IPS-20b (cell line): Measurements from ENCODE around the gene HK3.

ENCODE experiments used
- H3K27ac ChIP-seq: one replicate; pipeline ENCODE4 v1.5.1; 2013; ENCODE audit warnings: low read length
- H3K27me3 ChIP-seq: 2 replicates; pipeline ENCODE4 v1.6.1; 2013; ENCODE audit warnings: mild to moderate bottlenecking, low read length, inconsistent platforms; ENCODE audit not compliant: insufficient read depth
- H3K36me3 ChIP-seq: 2 replicates; pipeline ENCODE4 v1.6.1; 2013; ENCODE audit warnings: low read depth, mild to moderate bottlenecking, inconsistent platforms, low read length, moderate library complexity; ENCODE audit not compliant: insufficient read depth
- H3K4me1 ChIP-seq: 2 replicates; pipeline ENCODE4 v1.6.1; 2013; ENCODE audit warnings: mild to moderate bottlenecking, control low read depth, inconsistent platforms, low read length, moderate library complexity; ENCODE audit not compliant: insufficient read depth
- H3K4me3 ChIP-seq: 2 replicates; pipeline ENCODE4 v1.5.1; 2013; ENCODE audit warnings: mild to moderate bottlenecking, low read length, inconsistent platforms
- H3K9ac ChIP-seq: 2 replicates; pipeline ENCODE4 v1.6.1; 2013; ENCODE audit warnings: low read depth, mild to moderate bottlenecking, inconsistent platforms, low read length, moderate library complexity
- H3K9me3 ChIP-seq: 2 replicates; pipeline ENCODE4 v1.6.1; 2013; ENCODE audit warnings: mild to moderate bottlenecking, low read depth, low read length, inconsistent platforms; ENCODE audit not compliant: insufficient read depth

The HK3 gene

DNA sequence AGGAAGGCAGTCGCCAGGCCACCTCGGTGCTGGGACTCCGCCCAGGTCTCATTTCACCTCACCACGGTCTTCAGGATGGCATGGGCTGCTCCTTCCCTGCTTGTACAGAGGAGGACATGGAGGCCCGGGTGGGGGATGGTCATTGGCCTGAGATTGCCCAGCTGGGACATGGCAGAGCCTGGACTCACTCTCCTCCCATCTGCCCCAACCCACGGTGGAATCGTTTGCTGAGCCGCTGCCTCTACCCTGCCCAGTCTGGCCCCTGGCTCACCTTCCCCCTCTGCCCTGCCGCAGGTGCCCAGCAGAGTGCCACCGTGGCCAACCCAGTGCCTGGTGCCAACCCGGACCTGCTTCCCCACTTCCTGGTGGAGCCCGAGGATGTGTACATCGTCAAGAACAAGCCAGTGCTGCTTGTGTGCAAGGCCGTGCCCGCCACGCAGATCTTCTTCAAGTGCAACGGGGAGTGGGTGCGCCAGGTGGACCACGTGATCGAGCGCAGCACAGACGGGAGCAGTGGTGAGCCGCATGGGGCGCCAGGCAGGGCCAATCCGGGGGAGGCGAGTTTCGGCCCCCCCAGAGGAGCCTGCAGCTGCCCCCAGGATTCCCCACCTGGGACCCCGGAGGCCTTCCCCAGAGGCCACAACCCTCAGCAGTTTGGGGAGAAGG lies 36.7 kb downstream of the HK3 start:
- H3K9ac ChIP-seq: no peak overlapping the region
- no peak overlapping the region for H3K4me3 ChIP-seq
- H3K36me3 ChIP-seq: no peaks in the 10 kb centered on the region
- H3K27ac ChIP-seq: no peak overlapping the region
- H3K9me3 ChIP-seq: no peaks in the 10 kb centered on the region
- peaks cover 23% of the 10 kb centered on the region; the same call in 1 of the 2 replicates for H3K27me3 ChIP-seq
- peaks cover 11% of the 10 kb centered on the region; the same call in 1 of the 2 replicates for H3K4me1 ChIP-seq

- Histone ChIP-seq H3K36me3 (no peaks in the 10 kb centered on the region), H3K27me3 (peaks cover 17% of the 10 kb centered on the region; the same call in 1 of the 2 replicates), H3K9ac (no peak overlapping the region), H3K4me1 (peaks cover 11% of the 10 kb centered on the region; the same call in 1 of the 2 replicates), H3K4me3 (no peak overlapping the region), H3K27ac (no peak overlapping the region), H3K9me3 (no peaks in the 10 kb centered on the region)
These were observed 37.9 kb downstream of the HK3 start for GRCh38 chr5:176861276-176861675.

GRCh38 chr5:176860381-176860780 lies 38.8 kb downstream of the HK3 start:
- H3K27ac ChIP-seq: no peak overlapping the region
- H3K4me3 ChIP-seq: no peak overlapping the region
- H3K4me1 ChIP-seq: peaks cover 11% of the 10 kb centered on the region; the same call in 1 of the 2 replicates
- H3K27me3 ChIP-seq: peaks cover 8% of the 10 kb centered on the region; the same call in 1 of the 2 replicates
- H3K9me3 ChIP-seq: no peaks in the 10 kb centered on the region
- H3K9ac ChIP-seq: no peak overlapping the region
- H3K36me3 ChIP-seq: no peaks in the 10 kb centered on the region

- Histone ChIP-seq H3K27ac (no peak overlapping the region), H3K9ac (no peak overlapping the region), H3K27me3 (peaks cover 5% of the 10 kb centered on the region; the same call in 1 of the 2 replicates), H3K4me3 (no peak overlapping the region), H3K4me1 (peaks cover 11% of the 10 kb centered on the region; the same call in 1 of the 2 replicates), H3K9me3 (no peaks in the 10 kb centered on the region), H3K36me3 (no peaks in the 10 kb centered on the region)
These were observed 39.2 kb downstream of the HK3 start for GRCh38 chr5:176859916-176860315.

GRCh38 chr5:176857894-176858273 lies 41.3 kb downstream of the HK3 start:
- Histone ChIP-seq H3K9ac (no peak overlapping the region), H3K36me3 (no peaks in the 10 kb centered on the region), H3K27me3 (no peaks in the 10 kb centered on the region), H3K27ac (no peak overlapping the region), H3K4me1 (peaks cover 4% of the 10 kb centered on the region; the same call in 1 of the 2 replicates), H3K9me3 (no peaks in the 10 kb centered on the region), H3K4me3 (no peak overlapping the region)

- no peak overlapping the region for H3K27ac ChIP-seq
- H3K9ac ChIP-seq: no peak overlapping the region
- no peaks in the 10 kb centered on the region for H3K36me3 ChIP-seq
- H3K27me3 ChIP-seq: no peaks in the 10 kb centered on the region
- no peak overlapping the region for H3K4me3 ChIP-seq
- no peaks in the 10 kb centered on the region for H3K4me1 ChIP-seq
- no peaks in the 10 kb centered on the region for H3K9me3 ChIP-seq
These were observed 41.8 kb downstream of the HK3 start for GRCh38 chr5:176857216-176857893.

- Histone ChIP-seq H3K9ac (no peak overlapping the region), H3K36me3 (no peaks in the 10 kb centered on the region), H3K9me3 (no peaks in the 10 kb centered on the region), H3K27ac (no peak overlapping the region), H3K4me1 (no peaks in the 10 kb centered on the region), H3K27me3 (no peaks in the 10 kb centered on the region), H3K4me3 (no peak overlapping the region)
These were observed 42.4 kb downstream of the HK3 start for GRCh38 chr5:176856746-176857145.

DNA sequence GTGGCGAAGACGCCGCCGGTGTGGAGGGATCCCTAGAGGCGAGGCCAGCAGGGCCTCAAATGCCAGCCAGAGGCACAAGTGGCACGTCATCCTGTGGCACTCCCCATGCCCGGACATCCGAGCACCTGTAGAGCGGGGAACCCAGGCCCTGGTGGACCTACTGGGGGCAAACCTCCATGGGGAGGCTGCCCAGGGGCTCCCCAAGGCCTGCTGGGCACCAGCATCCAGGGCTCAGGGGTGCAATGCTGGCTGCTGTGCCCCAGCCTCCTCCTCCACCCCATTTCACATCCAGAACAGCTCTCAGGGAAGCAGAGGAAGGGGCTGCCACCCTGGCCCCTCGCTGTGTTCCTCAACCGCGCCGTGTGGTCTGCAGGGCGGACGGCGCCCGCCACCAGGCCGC lies 43.5 kb downstream of the HK3 start:
- Histone ChIP-seq H3K36me3 (no peaks in the 10 kb centered on the region), H3K4me1 (no peaks in the 10 kb centered on the region), H3K27me3 (no peaks in the 10 kb centered on the region), H3K27ac (no peak overlapping the region), H3K9me3 (no peaks in the 10 kb centered on the region), H3K4me3 (no peak overlapping the region), H3K9ac (no peak overlapping the region)

GRCh38 chr5:176854164-176854563 lies 45.0 kb downstream of the HK3 start:
- Histone ChIP-seq H3K27ac (no peak overlapping the region), H3K9me3 (no peaks in the 10 kb centered on the region), H3K27me3 (no peaks in the 10 kb centered on the region), H3K36me3 (no peaks in the 10 kb centered on the region), H3K9ac (no peak overlapping the region), H3K4me1 (no peaks in the 10 kb centered on the region), H3K4me3 (no peak overlapping the region)

GRCh38 chr5:176853151-176853778 lies 45.9 kb downstream of the HK3 start:
- H3K9me3 ChIP-seq: no peaks in the 10 kb centered on the region
- no peak overlapping the region for H3K27ac ChIP-seq
- H3K36me3 ChIP-seq: no peaks in the 10 kb centered on the region
- no peaks in the 10 kb centered on the region for H3K4me1 ChIP-seq
- H3K27me3 ChIP-seq: no peaks in the 10 kb centered on the region
- H3K9ac ChIP-seq: no peak overlapping the region
- H3K4me3 ChIP-seq: no peak overlapping the region

DNA sequence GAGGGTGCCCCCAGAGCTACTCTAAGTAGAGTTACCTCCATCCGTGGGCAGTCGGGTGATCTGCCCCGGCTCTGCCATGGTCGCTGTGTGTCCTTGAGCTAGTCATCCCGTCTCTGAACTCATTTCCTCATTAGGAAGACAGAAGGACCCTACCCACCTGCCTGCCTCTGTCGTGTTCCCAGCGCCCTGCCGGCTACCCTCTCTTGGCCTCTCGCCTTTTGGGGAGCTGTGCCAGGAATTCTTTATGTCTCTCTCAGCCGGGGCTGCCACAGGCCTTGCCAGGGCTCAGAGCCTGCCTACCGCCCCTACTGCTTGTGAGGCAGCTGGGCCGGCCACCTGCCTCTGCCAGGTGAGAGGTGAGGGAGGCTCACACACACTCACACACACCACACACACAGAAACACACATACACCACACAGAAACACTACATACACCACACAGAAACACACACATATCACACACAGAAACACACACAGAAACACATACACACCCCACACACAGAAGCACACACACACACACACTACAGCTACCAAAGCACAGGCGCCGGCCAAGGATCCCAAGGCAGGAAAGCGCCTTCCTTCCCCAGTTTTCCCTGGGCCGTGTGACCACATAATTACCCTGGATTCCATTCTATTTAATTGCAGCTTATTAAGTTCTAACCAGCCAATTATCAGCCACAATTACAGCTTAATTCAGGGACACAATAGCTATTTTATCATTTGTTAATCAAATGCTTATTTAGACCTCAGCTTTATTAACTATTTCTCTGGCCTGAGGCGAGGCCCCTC lies 47.1 kb downstream of the HK3 start:
- Histone ChIP-seq H3K4me3 (no peak overlapping the region), H3K9me3 (no peaks in the 10 kb centered on the region), H3K9ac (no peak overlapping the region), H3K36me3 (no peaks in the 10 kb centered on the region), H3K4me1 (no peaks in the 10 kb centered on the region; the same call in 1 of the 2 replicates), H3K27me3 (no peaks in the 10 kb centered on the region), H3K27ac (no peak overlapping the region)
